Thyroid gland (tissue), 4 donors: ENCODE results near the gene COG2. TPM values are rescaled to one million over a fixed set of nuclear protein-coding genes. Genes with fewer than 3 reads are reported as not detected.

Experiments
- DNase-seq, 2 donors: peaks; one replicate each; pipeline ENCODE4 v3.0.0-alpha.2; 2019
- H3K27ac ChIP-seq, 3 donors: fragments of 200-600 bp; sonication (generic); 1 replicate in 2 of 3; 2 replicates in 1 of 3; pipeline ENCODE4 v1.5.1; 2016 to 2019; ENCODE audit warnings: mild to moderate bottlenecking in 1 of 3, moderate library complexity in 1 of 3
- H3K27me3 ChIP-seq: fragments of 200-600 bp; sonication (generic); one replicate; pipeline ENCODE4 v1.5.1; 2019
- H3K36me3 ChIP-seq, 2 donors: fragments of 200-600 bp; sonication (generic); one replicate each; pipeline ENCODE4 v1.5.1; 2016 to 2019
- H3K4me1 ChIP-seq, 2 donors: fragments of 200-600 bp; sonication (generic); one replicate each; pipeline ENCODE4 v1.5.1; 2017 to 2019
- H3K4me3 ChIP-seq, 3 donors: fragments of 200-600 bp; sonication (generic); replicated peaks in 1 of 3; 1 replicate in 2 of 3; 2 replicates in 1 of 3; pipeline ENCODE4 v1.5.1; 2016; ENCODE audit warnings: mild to moderate bottlenecking in 1 of 3
- H3K9me3 ChIP-seq: fragments of 200-600 bp; sonication (generic); one replicate; pipeline ENCODE4 v1.5.1; 2017
- CTCF ChIP-seq, 6 experiments: fragments of 200-600 bp in 3 of 6; fragments of 450-650 bp in 3 of 6; sonication (generic) in 3 of 6; IDR thresholded peaks; one replicate each; pipeline ENCODE4 v1.5.1; 2016 to 2019; ENCODE audit warnings: antibody characterized with exemption in 6 of 6, mild to moderate bottlenecking in 2 of 6, inconsistent platforms in 1 of 6, moderate library complexity in 1 of 6
- POLR2A ChIP-seq, 2 donors: fragments of 450-650 bp; IDR thresholded peaks; one replicate each; pipeline ENCODE4 v1.6.1; 2017; ENCODE audit warnings: antibody characterized with exemption in 2 of 2, mild to moderate bottlenecking in 2 of 2, moderate library complexity in 1 of 2
- WGBS, 2 donors: methylation state at CpG; one replicate each; pipeline ENCODE4 v1.1.5; 2017; 5-methylcytosine and 5-hydroxymethylcytosine counted together
- intact Hi-C: fragments of 100-400 bp; cut with DNase I; formaldehyde crosslinking; loops from one replicate; pipeline ENCODE4 v1.15.1; 2023
- total RNA-seq, 4 donors: library from RNA; depleted of rRNA; stranded (reverse); fragments of >200 nt; gene quantifications; one replicate each; pipeline ENCODE4 v1.2.3, GENCODE V29; 2016

COG2 gene
- total RNA-seq, 4 donors from 2014 or later = 36.3 to 48.1 (median 37.5) TPM

GRCh38 chr1:230668227-230668626 lies 25.9 kb downstream of the COG2 start:
- Histone ChIP-seq H3K4me3 (no peak overlapping the region), H3K4me1 (no peaks in the 10 kb centered on the region), H3K36me3 (peaks cover 63 to 68% of the 10 kb centered on the region in 2 donors), H3K27me3 (no peaks in the 10 kb centered on the region), H3K27ac (no peak overlapping the region), H3K9me3 (no peaks in the 10 kb centered on the region)
- WGBS, 2 donors = 95% methylated on average over 6 of the region's 6 CpGs
- DNase-seq = no peak
- TF ChIP-seq POLR2A (IDR thresholded peaks at IDR 0.05) (no peak), CTCF (IDR thresholded peaks at IDR 0.05) (no peak)
- intact Hi-C loops = no loop called here

GRCh38 chr1:230669543-230669942 lies 27.3 kb downstream of the COG2 start:
- Histone ChIP-seq H3K4me3 (no peak overlapping the region), H3K4me1 (no peaks in the 10 kb centered on the region), H3K9me3 (no peaks in the 10 kb centered on the region), H3K27me3 (no peaks in the 10 kb centered on the region), H3K36me3 (peaks cover 62 to 69% of the 10 kb centered on the region in 2 donors), H3K27ac (no peak overlapping the region)
- DNase-seq = no peak
- WGBS, 2 donors = 92 to 93% methylated on average over 8 of the region's 8 CpGs
- TF ChIP-seq CTCF (IDR thresholded peaks at IDR 0.05) (no peak), POLR2A (IDR thresholded peaks at IDR 0.05) (no peak)
- intact Hi-C loops = no loop called here

DNA sequence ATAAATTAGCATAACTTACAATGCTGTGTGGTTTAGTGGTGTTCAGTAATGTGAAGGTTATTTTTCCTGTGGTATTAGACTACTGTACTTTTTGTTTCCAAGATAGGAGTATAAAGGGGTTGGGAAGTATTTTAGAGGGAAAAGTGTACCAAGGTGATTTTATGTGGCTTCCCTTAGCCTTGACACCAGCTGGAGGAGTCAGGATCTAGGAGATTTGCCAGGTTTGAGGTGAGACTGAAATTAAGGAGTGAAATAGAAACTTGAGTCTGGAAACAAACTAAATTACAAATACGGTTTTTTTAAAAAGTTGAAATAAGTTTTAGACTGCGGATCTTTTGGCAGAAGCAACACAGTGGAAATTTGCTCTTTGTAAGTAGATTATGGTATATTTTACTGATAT lies 32.3 kb downstream of the COG2 start:
- no peak for DNase-seq
- Histone ChIP-seq H3K4me1 (no peaks in the 10 kb centered on the region), H3K27me3 (no peaks in the 10 kb centered on the region), H3K9me3 (no peaks in the 10 kb centered on the region), H3K4me3 (no peak overlapping the region), H3K36me3 (peaks cover 35 to 53% of the 10 kb centered on the region in 2 donors), H3K27ac (no peak overlapping the region)
- intact Hi-C loops = no loop called here
- WGBS, 2 donors = 92 to 96% methylated on average over 2 of the region's 2 CpGs
- TF ChIP-seq POLR2A (IDR thresholded peaks at IDR 0.05) = no peak
- TF ChIP-seq CTCF (IDR thresholded peaks at IDR 0.05) = no peak

DNA sequence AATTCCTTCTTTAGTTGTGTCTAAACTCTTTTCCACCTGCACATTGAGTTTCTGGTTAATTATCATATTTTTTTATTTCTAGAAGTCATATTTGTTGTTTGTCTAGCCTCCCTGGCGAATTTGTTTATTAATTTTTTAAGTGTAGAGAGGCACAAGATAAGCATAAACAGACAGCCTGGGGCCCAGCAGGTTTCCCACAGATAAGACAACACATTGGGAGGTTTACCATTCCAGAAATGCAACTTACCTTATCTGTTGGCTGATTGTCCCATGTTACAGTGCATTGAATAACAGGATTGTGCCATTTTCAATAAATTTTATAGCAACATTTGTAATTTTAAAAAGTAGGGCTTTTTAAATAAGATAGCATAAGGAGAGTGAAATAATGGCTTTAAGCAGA lies 34.9 kb downstream of the COG2 start:
- Histone ChIP-seq H3K4me3 (no peak overlapping the region), H3K36me3 (peaks cover 18 to 42% of the 10 kb centered on the region in 2 donors), H3K9me3 (no peaks in the 10 kb centered on the region), H3K4me1 (peaks cover 4 to 9% of the 10 kb centered on the region in 2 donors), H3K27me3 (no peaks in the 10 kb centered on the region), H3K27ac (no peak overlapping the region)
- no peak for TF ChIP-seq POLR2A (IDR thresholded peaks at IDR 0.05)
- TF ChIP-seq CTCF (IDR thresholded peaks at IDR 0.05) = no peak
- no peak for DNase-seq
- intact Hi-C loops = no loop called here
- WGBS, 2 donors = 98 to 100% methylated on average over 1 of the region's 1 CpG

GRCh38 chr1:230679192-230679591 lies 36.9 kb downstream of the COG2 start:
- no peaks in the 10 kb centered on the region for H3K9me3 ChIP-seq
- TF ChIP-seq CTCF (IDR thresholded peaks at IDR 0.05) = no peak
- TF ChIP-seq POLR2A (IDR thresholded peaks at IDR 0.05) = no peak
- no peak overlapping the region for H3K27ac ChIP-seq
- no peak overlapping the region for H3K4me3 ChIP-seq
- H3K4me1 ChIP-seq = peaks cover 7 to 16% of the 10 kb centered on the region in 2 donors
- peaks cover 9 to 33% of the 10 kb centered on the region in 2 donors for H3K36me3 ChIP-seq
- WGBS, 2 donors = 74 to 86% methylated on average over 3 of the region's 3 CpGs
- no peaks in the 10 kb centered on the region for H3K27me3 ChIP-seq
- no peak for DNase-seq
- intact Hi-C loops = no loop called here
